K562 (cell line): Measurements from ENCODE around the gene CMBL. TPM values are rescaled to one million over a fixed set of nuclear protein-coding genes. Genes with fewer than 3 reads are reported as not detected.

Experiments used
- CC2D1A ChIP-seq: fragments of 450-650 bp; IDR thresholded peaks from 2 replicates; pipeline ENCODE4 v1.6.1; 2017; ENCODE audit warnings: mild to moderate bottlenecking
- CREB3 ChIP-seq: fragments of 450-650 bp; conservative IDR thresholded peaks from 2 replicates; pipeline ENCODE4 v1.6.1; 2016; ENCODE audit warnings: missing genetic modification characterization, low read depth, mild to moderate bottlenecking, missing compliant biosample characterization, moderate library complexity
- E2F8 ChIP-seq: fragments of 450-650 bp; IDR thresholded peaks from 2 replicates; pipeline ENCODE4 v1.7.1; 2018; ENCODE audit warnings: mild to moderate bottlenecking, low read depth; ENCODE audit not compliant: partially characterized antibody
- FOXP1 ChIP-seq: sonication (generic); formaldehyde crosslinking; IDR thresholded peaks from 2 replicates; pipeline ENCODE4 v1.8.0; 2022; ENCODE audit warnings: mild to moderate bottlenecking, missing genetic modification reagents
- NR1H2 ChIP-seq: sonication (generic); formaldehyde crosslinking; IDR thresholded peaks from 2 replicates; pipeline ENCODE4 v1.4.0; 2020; ENCODE audit warnings: mild to moderate bottlenecking, missing genetic modification reagents
- RBM22 ChIP-seq: fragments of 200-400 bp; formaldehyde crosslinking; IDR thresholded peaks from 2 replicates; pipeline ENCODE4 v1.6.1; 2018; ENCODE audit warnings: low read length, low read depth; ENCODE audit not compliant: poor library complexity, severe bottlenecking
- ZBTB1 ChIP-seq: sonication (generic); formaldehyde crosslinking; IDR thresholded peaks from 2 replicates; pipeline ENCODE4 v1.8.1; 2023; ENCODE audit warnings: missing genetic modification reagents, low read depth, mild to moderate bottlenecking, borderline replicate concordance
- ZNF408 ChIP-seq: fragments of 250-450 bp; sonication (Bioruptor Pico); IDR thresholded peaks from 2 replicates; pipeline ENCODE4 v1.4.0; 2020; ENCODE audit warnings: low read depth, mild to moderate bottlenecking, moderate library complexity
- ZNF592 ChIP-seq: fragments of 450-650 bp; IDR thresholded peaks from 2 replicates; pipeline ENCODE4 v1.6.1; 2017; ENCODE audit warnings: antibody characterized with exemption, mild to moderate bottlenecking
- polyA plus RNA-seq, 8 experiments: library from polyadenylated mRNA; depleted of rRNA in 4 of 8; stranded (reverse) in 5 of 8; unstranded in 3 of 8; fragments of >200 nt; fragmentation: Nextera tagmentation in 2 of 8; fragmentation: Illumina TruSeq in 1 of 8; extraction: Ambion mirVana in 2 of 8; extraction: Trizol in 1 of 8; gene quantifications; 2 replicates each; pipeline versions ENCODE4 v1.2.1 to v1.2.3, GENCODE V29; 2011 to 2014; ENCODE audit warnings: inconsistent platforms in 1 of 8, missing spikeins in 1 of 8
- total RNA-seq, 7 experiments: library from RNA; depleted of rRNA in 6 of 7; stranded (reverse); fragments of >200 nt in 6 of 7; fragmentation: Illumina TruSeq in 2 of 7; extraction: Trizol in 2 of 7; gene quantifications; 2 replicates each; pipeline versions ENCODE4 v1.2.1 to v1.2.3, GENCODE V29; 2011 to 2021; ENCODE audit warnings: low replicate concordance in 1 of 7
- TF ChIP-seq, protein P1 (sequence below): IDR thresholded peaks from 2 replicates; pipeline ENCODE4 v1.6.1; 2012; ENCODE audit warnings: low read depth, low read length, improper control_type of control experiment, borderline replicate concordance

Gene CMBL
- total and polyA plus RNA-seq, 9 of the 15 experiments (the other 6 are each of a cell fraction or from before 2014, with no cell fraction given) = 22.6 to 192 (median 71.1) TPM

DNA sequence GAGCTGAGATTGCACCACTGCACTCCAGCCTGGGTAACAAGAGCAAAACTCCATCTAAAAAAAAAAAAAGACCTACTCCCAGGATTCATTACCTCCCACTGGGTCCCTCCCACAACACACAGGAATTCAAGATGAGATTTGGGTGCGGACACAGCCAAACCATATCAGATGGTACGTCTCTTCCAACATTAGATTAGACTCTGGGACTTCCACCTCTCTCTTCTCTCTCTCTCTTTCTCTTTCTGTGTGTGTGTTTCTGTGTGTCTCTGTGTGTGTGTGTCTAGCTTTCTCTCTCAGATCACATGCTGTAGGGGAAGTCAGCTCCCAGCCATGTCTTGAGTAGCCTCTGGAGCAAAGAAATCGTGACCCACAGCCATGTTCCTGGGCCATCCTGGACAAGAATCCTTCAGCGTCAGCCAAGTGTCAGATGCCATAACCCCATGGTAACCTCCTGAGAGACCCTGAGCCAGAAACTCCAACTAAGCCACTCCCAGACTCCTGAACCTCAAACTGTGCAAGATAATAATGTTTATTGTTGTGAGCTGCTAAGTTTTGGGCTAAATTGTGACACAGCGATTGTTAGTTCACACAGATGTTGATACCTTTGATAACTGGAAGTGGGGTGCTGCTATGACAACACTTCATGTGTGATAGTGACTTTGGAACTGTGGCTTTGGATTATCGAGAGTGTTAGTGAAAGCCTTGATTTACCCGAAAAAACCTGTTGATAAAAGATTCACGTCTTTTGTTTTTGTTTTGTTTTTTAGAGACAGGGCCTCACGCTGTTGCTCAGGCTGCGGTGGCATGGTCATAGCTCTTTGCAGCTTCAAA is 4.1 kb upstream of the CMBL start (continued):
- no peak for TF ChIP-seq CREB3 (tag)
- no peak for TF ChIP-seq RBM22
- TF ChIP-seq, protein P1, sequence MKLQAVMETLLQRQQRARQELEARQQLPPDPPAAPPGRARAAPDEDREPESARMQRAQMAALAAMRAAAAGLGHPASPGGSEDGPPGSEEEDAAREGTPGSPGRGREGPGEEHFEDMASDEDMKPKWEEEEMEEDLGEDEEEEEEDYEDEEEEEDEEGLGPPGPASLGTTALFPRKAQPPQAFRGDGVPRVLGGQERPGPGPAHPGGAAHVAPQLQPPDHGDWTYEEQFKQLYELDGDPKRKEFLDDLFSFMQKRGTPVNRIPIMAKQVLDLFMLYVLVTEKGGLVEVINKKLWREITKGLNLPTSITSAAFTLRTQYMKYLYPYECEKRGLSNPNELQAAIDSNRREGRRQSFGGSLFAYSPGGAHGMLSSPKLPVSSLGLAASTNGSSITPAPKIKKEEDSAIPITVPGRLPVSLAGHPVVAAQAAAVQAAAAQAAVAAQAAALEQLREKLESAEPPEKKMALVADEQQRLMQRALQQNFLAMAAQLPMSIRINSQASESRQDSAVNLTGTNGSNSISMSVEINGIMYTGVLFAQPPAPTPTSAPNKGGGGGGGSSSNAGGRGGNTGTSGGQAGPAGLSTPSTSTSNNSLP = no peak
- no peak for TF ChIP-seq ZBTB1
- 0 out of 2 replicates have a peak, but pooled peaks have one; percentile 27 for TF ChIP-seq ZNF592
- peak; percentile 31 for TF ChIP-seq E2F8
- peak; percentile 70 for TF ChIP-seq CC2D1A
- TF ChIP-seq FOXP1 (CRISPR knock-in tag) = no peak
- TF ChIP-seq ZNF408 = no peak
- TF ChIP-seq NR1H2 (CRISPR knock-in tag) = 0 out of 2 replicates have a peak, but pooled peaks have one; percentile 83
